GM18507 (cell line): ENCODE results near the gene ZNF474.
"Not testable (repeated sequence)": the region's sequence is repeated elsewhere in the genome, so short reads cannot be mapped to it uniquely, and the experiment has no call there.

ENCODE experiments used
- DNase-seq: peaks from one replicate; pipeline ENCODE4 v3.0.0; 2011; ENCODE audit warnings: low read depth; ENCODE audit not compliant: insufficient read length; ENCODE audit errors: extremely low spot score
- FAIRE-seq: peaks from 2 replicates; lab custom pipeline; 2011; peaks lifted over from hg19 to GRCh38; lab: Jason Lieb, UNC

ZNF474 gene

DNA sequence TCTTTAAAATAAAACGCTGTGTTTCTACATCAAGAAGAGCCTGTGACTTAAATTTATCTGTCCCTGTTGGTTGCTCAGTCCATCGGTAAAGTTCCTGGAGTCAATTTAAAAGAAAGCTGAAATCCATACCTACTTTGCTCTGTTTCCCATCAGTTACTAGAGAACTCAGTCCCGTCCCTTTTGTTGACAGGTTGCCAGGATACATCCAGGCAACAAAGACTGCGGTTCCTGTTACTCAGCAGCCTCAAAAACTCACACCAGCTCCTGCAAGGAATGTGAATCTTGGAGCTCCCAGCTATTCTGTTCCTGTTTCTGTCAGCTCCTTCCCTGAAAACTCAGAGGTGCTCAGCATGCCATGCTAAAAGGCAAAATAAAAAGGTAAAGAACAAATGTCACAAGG lies at the start of gene ZNF474:
Gene ZNF474 (plus strand): TSS at position 241 of the 400 bp plus-strand sequence. CDS start 22,445 bp downstream, outside the sequence.
- DNase-seq (no peak), FAIRE-seq (no peak)

DNA sequence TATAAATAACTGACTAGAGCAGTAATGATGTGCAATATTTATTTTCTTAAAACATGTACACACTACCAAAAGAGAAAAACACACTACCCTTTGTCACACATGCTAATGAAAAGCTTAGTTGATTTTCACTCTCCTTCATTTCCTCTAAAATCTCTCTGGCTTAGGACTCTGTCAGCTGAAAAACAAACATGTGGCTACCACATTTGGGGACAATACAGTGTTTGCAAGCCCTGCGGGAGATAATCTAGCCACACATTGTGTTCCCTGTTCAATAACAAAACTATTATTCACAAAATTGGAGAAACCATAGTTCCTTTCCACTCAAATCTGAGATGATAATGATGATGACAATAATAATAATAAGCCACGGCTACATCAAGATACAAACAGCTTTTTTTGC lies 47.8 kb upstream of the ZNF474 start:
- DNase-seq: no peak

GRCh38 chr5:122083535-122083934 lies 45.8 kb upstream of the ZNF474 start:
- DNase-seq: no peak
- FAIRE-seq: no peak

More for the DNA sequence above, 47.8 kb upstream of the ZNF474 start:
- no peak for FAIRE-seq

DNA sequence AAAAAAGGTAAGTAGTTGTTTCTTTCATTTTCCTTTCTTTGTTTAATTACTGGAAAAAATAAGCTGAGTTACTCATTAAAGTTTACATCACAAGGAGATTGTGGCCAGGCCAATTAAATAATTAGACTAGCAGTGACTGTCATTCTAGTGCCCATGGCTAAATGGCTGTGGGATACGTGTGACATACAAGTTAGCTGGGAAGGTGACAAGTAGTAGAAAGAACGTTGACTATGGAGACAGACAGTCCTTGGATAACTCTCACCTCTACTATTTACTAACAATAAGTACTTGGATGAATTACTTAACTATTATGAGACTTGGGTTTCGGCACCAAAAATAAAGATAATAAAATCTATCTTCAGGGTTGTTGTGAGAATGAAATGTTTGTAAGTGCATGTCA lies 44.3 kb upstream of the ZNF474 start:
- FAIRE-seq (no peak), DNase-seq (no peak)

DNA sequence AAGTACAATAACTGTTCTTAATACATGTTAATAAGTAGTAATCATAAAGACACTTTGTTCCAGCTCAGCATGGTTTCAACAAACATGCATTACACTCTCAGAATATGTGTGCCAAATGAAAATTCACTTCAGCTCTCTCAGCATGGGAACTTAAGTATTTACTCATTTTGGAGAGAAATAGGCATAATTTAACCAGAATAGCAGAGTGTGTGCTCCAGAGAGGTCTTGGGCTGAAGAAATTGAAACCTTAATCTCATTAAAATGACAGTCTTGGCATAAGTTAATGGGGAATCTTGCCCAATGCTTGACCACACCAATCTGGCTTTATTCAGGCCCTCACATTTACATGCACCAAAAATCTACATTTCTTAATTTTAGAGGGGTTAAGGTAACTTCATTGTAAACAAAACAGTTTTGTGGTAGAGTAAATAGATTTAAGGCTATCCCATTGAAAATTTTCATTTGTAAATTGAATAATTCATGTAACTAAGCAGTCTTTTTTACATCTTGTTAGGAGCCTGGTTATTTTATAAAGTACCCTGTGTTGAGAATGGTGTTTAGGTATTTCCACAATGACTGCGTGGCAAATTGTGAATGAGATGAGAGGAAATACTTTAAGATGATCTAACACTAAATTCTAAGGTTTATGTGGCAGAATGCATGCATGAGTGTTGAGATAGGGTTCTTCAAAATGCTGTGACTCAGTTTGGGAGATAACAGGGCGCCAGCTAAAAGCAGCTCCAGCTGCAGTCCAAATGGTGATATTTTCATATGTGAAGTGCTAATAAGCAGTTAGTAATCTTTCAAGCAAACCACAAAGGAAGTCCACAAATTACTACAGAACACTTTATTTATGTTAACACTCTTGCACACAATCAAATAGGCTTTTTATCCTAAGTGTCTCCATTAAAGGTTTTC lies 40.0 kb upstream of the ZNF474 start:
- DNase-seq (no peak), FAIRE-seq (no peak)

- FAIRE-seq (no peak), DNase-seq (no peak)
Observed at GRCh38 chr5:122091936-122092600, 37.3 kb upstream of the ZNF474 start.

- DNase-seq: no peak
- no peak for FAIRE-seq
Observed at GRCh38 chr5:122093415-122094180, 35.7 kb upstream of the ZNF474 start.

DNA sequence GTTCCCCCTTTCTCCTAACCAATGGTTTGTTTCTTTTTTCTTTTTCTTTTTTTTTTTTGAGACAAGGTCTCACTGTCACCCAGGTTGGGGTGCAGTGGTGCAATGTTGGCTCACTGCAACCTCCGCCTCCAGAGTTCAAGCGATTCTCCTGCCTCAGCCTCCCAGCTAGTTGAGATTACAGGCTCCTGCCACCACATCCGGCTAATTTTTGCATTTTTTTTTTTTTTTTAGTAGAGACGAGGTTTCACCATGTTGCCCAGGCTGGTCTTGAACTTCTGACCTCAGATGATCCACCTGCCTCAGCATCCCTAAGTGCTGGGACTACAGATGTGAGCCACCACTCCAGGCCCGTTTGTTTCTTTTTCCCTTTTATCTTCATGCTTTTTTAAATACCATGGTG lies 35.1 kb upstream of the ZNF474 start:
- DNase-seq, FAIRE-seq: not testable (repeated sequence)

GRCh38 chr5:122095158-122095557 lies 34.2 kb upstream of the ZNF474 start:
- DNase-seq (no peak), FAIRE-seq (no peak)

GRCh38 chr5:122097391-122097790 lies 32.0 kb upstream of the ZNF474 start:
- no peak for DNase-seq
- no peak for FAIRE-seq

DNA sequence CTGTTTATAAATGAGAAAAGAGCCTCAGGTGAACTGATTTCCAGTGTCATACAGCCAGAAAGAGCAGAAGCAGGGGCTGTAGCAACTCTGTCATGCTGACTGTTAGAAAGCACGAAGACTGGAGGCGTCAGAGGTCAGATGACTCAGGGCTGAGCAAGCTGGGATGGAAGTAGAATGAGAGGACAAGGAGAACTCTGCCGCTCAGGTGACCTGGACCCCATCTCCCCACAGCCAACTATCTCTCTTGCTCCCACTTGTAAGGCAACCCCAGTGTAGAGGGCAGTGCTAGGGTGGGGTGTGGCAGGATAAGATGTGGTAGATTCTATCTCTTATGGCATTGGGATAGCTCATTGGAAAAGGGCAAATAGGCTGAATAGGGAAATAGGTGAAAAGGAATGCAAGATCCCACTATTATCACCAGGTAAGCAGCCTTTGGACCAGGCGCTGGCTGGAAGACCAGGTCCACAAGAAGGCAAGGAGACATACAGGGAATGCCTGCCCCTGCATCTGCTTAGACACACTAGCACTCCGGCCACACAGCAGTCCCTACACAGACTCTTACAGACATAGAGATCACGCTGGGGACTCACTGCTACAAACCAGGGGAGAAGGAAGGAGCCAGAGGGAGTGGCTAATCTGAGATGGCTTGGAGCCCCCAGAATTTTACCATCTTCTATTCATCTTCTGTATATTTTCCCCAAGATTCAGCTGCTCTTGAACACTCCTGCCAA lies 30.1 kb upstream of the ZNF474 start:
- DNase-seq (no peak), FAIRE-seq (no peak)

DNA sequence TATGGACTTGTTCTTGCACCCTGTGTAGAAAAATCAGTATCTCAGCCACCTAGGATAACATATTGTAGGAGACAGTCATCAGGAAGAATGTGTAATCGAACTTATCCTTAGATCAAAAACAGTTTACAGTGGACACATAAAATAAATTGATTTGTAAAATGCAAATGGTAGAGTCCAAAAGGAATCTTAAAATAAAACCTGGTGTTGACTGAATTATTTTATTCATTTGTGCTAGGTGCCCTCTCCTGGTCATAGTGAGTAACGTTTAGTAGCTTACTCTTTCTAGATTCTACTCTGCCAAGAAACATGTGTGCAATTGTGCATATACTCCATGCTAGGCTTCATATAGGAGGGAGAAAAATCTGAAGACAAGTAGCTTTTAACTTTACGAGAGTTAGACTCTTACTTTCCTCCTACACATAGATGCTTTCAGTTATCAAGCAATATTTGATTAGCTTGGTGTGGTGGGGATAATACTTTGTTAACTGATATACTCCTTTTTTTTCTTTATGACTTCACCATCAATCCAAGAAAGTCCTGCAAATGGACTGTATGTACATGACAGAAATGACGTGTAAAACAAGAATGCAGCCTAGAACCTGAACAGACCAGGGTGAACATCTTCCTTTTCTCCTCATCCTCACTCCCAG lies 27.6 kb upstream of the ZNF474 start:
- peak; percentile 56 for FAIRE-seq

DNA sequence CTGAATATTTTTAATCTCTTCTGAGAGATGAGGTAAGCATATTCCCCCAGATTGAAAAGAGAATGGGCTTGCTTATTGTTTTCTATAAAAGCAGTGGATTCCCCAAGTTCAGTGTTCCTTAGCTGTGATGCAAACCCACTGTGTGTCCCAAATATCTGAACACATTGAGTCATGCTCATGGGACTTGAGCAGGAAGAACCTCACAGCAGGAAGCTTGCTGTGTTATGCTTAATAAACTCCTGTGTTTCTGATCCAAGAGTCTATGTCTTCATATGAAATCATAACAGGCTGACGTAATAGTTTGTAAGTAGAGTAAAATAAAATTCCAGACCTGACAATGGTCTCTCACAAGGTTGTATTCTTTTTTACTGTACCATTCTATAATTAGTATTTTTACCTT lies 26.5 kb upstream of the ZNF474 start:
- FAIRE-seq: no peak
- no peak for DNase-seq

More for the DNA sequence above, 27.6 kb upstream of the ZNF474 start:
- no peak for DNase-seq

DNA sequence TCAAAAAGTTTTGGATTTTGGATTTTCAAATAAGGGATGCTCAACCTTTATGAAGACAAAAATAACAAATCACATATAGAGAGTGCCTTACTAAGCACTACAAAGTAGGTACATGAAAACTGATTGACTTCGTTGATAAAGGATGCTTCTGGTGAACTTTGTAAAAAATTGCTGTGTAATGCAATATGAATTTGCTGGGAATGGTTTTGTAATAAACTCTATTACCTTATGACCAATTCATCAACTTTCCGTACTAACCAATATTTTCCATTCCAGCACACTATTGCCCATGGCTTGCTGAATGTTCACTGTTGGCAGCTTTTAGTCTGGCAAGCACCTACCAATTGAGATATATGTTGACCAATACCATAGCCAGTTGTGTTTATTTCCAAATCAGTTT lies 23.4 kb upstream of the ZNF474 start:
- FAIRE-seq: no peak
- DNase-seq: no peak

GRCh38 chr5:122107016-122107415 lies 22.3 kb upstream of the ZNF474 start:
- no peak for FAIRE-seq

GRCh38 chr5:122110987-122111386 lies 18.4 kb upstream of the ZNF474 start:
- no peak for FAIRE-seq

More at GRCh38 chr5:122107016-122107415, 22.3 kb upstream of the ZNF474 start:
- no peak for DNase-seq

GRCh38 chr5:122111460-122111859 lies 17.9 kb upstream of the ZNF474 start:
- no peak for DNase-seq
- no peak for FAIRE-seq

More at GRCh38 chr5:122110987-122111386, 18.4 kb upstream of the ZNF474 start:
- DNase-seq: no peak

GRCh38 chr5:122112063-122112462 lies 17.3 kb upstream of the ZNF474 start:
- FAIRE-seq (no peak), DNase-seq (no peak)
